ENCODE results near the gene SCN4A.
"Not testable (repeated sequence)": the region's sequence is repeated elsewhere in the genome, so short reads cannot be mapped to it uniquely, and the experiment has no call there.

Gene SCN4A

GRCh38 chr17:63932721-63933120 lies 40.0 kb downstream of the SCN4A start:
- no peak for DNase-seq

GRCh38 chr17:63931981-63932561 lies 40.6 kb downstream of the SCN4A start, which contains the start of gene CD79B:
TSS of gene CD79B (minus strand) at chr17:63932331. CDS start at chr17:63932261, 70 bp downstream.
- no peak for DNase-seq

DNA sequence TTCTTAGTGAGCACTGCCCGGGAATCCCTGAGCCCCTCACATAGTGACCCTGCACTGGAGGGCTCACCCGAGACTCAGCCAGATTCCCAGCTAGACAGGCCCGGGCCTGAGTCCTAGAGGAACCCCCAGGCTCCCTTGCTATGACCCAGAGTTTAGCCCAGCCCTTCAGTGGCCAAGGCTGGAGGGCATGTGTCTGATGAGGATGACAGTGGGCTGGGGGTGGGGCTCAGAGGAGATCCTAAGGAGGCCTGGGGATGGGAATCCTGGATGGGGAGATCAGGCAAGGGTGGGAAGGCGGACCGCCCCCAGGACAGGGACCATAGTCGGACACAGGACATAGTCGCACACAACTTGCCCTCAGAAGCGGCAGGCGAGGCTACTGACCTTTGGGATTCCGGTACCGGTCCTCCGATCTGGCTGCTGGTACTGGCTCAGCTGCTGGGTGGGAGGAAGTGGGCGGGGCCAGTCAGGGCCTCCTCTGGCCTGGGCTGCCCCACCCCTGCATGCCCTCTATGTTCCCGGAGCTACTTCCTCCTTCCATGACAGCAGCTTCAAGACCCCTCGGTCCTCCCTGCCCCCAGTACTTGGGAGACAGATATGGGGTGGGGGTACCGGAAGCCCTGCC lies 41.7 kb downstream of the SCN4A start:
- DNase-seq, result no peak

GRCh38 chr17:63929860-63930766 lies 42.6 kb downstream of the SCN4A start:
- no peak for DNase-seq

DNA sequence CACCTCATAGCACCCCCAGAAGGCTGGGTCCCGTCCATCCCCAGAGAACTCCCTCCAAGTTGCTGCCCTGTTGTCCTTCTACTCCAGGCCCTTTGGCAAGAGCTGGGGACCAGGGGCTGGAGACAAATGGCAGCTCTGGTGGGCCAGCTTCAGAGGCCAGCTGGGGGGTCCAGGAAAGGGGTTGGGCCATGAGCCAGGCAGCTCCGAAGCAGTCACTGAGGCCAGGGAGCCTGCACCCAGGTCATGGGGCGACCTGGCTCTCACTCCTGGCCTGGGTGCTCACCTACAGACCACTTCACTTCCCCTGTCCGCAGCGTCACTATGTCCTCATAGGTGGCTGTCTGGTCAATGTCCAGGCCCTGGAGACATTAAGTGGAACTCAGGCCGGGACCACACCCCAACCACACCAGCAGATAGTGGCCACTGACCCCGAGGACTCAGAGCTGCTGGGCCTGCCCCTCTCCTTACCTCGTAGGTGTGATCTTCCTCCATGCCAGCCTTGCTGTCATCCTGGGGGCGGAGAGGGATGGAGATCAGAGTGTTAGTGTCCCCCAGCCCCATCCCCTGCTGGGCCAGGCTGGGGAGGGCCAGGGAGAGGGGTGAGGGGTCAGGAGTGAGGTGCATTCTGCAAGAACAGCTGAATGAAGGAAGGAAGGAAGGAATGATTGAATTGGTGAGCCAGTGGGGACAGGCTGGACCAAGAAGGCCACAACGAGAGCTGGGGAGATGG lies 43.6 kb downstream of the SCN4A start:
- no peak for DNase-seq

DNA sequence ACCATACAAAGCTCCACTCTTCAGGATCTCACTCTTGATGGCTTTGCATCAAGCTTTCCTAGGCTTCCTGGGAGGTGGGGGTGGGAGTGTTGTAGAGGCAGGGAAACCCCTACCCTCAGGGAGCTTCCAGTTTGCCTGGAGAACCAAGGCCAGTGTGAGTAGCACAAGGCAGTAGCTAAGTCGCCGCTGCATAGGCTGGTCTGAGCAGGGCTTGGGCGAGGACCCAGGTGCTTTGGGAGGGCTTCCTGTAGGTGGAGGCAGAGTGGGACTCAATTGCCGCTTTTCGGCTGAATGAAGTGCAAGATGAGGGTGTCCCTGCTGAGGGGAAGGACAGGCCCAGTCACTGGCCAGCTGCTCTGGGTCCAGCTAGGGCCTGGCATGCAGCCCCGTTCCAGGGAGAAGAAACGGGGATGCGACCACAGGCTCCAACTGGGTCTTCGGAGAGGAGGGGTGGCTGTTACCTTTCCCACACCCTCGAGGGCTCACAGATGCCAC lies 44.5 kb downstream of the SCN4A start:
- no peak for DNase-seq

- no peak for DNase-seq
Measured at GRCh38 chr17:63927464-63928171, 45.1 kb downstream of the SCN4A start.

- no peak for DNase-seq
Measured at GRCh38 chr17:63926164-63926563, 46.6 kb downstream of the SCN4A start.

DNA sequence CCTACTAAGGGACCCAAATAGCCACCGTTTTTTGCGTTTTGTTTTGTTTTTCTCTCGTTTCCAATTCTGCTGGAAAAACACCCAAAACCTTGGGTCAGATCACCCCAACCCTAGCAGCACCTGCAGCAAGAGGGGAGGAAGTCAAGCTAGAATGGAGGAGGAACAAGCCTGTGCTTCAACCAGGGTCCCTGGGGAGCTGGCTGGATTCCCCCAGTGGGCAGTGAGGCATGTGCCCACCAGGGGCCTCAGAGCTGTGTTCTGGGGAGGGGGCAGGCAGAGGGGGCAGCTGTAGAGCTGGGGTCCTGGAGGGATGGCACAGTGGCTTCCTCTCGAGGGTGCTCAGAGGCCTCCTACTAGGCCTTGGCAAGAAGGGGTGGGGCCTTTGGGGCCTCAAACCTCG lies 47.1 kb downstream of the SCN4A start:
- no peak for DNase-seq

GRCh38 chr17:63922402-63922801 lies 50.3 kb downstream of the SCN4A start:
- not testable (repeated sequence) for DNase-seq

DNA sequence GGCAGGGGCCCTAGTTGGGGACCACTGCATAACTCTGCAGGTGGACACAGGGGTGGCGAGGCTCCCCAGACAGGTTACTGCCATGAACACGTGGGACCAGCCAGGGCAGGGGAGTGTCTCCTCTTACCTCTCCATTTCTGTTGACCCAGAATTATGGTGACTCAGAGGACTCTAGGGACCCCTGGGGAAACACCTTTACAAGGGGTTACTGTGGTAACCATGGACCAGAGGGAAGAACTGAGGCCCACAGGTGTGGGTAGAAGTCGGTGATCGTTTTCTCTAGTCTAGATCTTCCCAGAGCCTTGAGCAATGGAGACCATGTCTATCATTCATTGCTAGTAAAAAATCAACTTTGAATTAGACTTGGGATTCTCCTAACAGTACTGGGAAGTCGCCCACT lies 51.9 kb downstream of the SCN4A start:
- not testable (repeated sequence) for DNase-seq

- DNase-seq, result not testable (repeated sequence)
Measured at GRCh38 chr17:63920050-63920449, 52.7 kb downstream of the SCN4A start.

DNA sequence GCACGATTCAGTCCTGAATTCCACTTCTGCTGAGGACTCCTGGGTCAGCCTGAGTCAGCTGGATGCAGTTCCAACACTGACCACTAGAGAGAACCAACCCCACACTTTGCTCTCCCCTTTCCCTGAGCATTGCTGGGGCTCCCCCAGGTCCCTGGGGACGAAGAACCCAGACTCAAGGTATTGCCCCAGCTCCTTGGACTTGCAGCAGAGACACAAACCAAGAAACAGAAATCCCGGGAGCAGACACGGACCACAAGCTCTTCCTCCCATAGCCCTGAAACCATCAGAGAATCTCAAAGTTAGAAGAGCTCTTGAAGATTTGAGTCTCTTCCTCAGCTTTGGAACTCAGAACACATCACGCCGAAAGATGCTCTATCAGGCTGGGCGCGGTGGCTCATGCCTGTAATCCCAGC lies 53.4 kb downstream of the SCN4A start:
- DNase-seq, result no peak

- DNase-seq, result not testable (repeated sequence)
Measured at GRCh38 chr17:63918789-63919305, 53.9 kb downstream of the SCN4A start, which contains the start of gene GH1. TSS of gene GH1 (minus strand) at chr17:63918839. CDS start at chr17:63918776, 63 bp downstream.

DNA sequence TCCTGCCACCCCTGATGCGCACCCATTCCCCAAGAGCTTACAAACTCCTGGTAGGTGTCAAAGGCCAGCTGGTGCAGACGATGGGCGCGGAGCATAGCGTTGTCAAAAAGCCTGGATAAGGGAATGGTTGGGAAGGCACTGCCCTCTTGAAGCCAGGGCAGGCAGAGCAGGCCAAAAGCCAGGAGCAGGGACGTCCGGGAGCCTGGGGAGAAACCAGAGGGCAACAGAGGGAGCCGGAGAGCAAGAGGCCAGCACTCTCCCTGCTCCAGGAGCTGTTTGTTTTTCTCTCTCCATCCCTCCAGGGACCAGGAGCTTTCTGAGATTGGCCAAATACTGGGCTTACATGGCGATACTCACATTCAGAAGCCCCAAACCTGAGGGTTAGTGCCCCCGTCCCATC lies 54.4 kb downstream of the SCN4A start:
- DNase-seq, result no peak

DNA sequence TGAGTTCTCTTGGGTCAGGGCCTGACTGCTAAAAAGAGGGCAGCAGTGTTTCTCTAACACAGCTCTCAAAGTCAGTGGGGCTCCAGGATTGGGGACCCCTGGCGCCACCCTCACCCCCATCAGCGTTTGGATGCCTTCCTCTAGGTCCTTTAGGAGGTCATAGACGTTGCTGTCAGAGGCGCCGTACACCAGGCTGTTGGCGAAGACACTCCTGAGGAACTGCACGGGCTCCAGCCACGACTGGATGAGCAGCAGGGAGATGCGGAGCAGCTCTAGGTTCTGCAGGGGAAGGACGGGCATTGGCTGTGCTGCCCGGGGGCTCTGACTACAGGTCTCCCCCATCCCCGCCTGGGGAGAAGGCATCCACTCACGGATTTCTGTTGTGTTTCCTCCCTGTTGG lies 55.1 kb downstream of the SCN4A start:
- DNase-seq, result no peak

GRCh38 chr17:63917206-63917605 lies 55.5 kb downstream of the SCN4A start:
- not testable (repeated sequence) for DNase-seq

GRCh38 chr17:63916566-63917185 lies 56.0 kb downstream of the SCN4A start:
- no peak for DNase-seq

DNA sequence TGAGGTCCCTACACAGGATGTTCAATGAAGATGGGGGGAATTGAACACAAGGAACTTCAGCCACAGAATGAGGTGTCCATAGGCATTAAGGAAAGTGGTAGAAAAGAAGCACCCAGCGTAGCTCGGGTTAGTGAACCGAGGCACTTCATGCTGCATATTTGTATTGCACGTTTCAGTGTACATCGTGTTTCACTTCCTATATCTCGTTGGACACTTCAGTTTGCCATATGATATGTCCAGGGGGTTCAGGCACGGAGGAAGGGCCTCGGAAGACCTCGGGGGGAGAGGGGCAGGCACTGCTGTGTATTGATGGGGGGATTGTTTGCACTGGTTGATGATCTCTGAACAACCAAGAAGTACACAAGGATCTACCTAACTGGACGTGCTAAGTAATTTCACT lies 57.0 kb downstream of the SCN4A start:
- DNase-seq, result not testable (repeated sequence)

DNA sequence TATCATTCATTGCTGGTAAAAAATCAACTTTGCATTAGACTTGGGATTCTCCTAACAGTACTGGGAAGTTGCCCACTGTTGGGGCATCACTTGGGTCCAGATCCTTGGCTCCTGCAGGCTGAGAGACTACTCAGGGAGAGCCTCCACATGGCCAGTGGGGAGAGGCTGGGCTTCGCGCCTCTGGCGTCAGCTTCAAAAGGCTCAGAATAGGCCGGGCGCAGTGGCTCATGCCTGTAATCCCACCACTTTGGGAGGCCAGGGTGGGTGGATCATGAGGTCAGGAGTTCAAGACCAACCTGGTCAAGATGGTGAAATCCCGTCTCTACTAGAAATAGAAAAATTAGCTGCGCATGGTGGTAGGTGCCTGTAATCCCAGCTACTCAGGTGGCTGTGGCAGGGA lies 58.2 kb downstream of the SCN4A start:
- no peak for DNase-seq

- peak; percentile 0 for DNase-seq
Measured at GRCh38 chr17:63911657-63912100, 61.0 kb downstream of the SCN4A start.

Data from DMS79 treated with DMSO at 0.1 percent for 48 hours (cell line).